ENCODE results near the gene LHX2.

- TF ChIP-seq CTCF (conservative IDR thresholded peaks at IDR 0.05; ENCODE audit: low read length) (no peak), EZH2phosphoT487 (IDR thresholded peaks at IDR 0.05; ENCODE audit: borderline replicate concordance, low read depth, low read length) (no peak)
These were observed 32.9 kb downstream of the LHX2 start for GRCh38 chr9:124044448-124044847.
